SHP77 (cell line): ENCODE measurements around the gene TMEM145.
A peak's percentile ranks its signal among the peaks of the same experiment; 100 is the strongest.
"Not testable (repeated sequence)": the region's sequence is repeated elsewhere in the genome, so short reads cannot be mapped to it uniquely, and the experiment has no call there.

ENCODE experiments used
- DNase-seq, 2 experiments: peaks; one replicate each; lab custom pipeline; 2025; lab: John Stamatoyannopoulos, UW

The TMEM145 gene

GRCh38 chr19:42313840-42314755 lies 989 bp downstream of the TMEM145 start:
- DNase-seq = peak; percentile 8 to 17

DNA sequence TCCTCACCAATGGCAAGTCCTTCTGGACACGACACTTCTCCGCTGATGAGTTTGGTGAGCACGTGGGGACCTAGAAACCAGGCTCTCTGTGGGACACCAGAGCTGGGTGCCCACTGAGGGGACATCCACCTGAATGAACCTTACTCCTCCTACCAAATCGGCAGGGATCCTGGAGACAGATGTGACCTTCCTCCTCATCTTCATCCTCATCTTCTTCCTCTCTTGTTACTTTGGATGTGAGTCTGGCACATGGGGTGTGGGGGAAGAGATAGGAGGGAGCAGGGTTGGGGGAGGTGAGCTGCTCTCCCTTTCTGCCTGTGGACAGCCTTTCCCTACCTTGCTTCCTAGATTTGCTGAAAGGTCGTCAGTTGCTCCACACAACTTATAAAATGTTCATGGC lies 1.9 kb downstream of the TMEM145 start:
- no peak for DNase-seq

DNA sequence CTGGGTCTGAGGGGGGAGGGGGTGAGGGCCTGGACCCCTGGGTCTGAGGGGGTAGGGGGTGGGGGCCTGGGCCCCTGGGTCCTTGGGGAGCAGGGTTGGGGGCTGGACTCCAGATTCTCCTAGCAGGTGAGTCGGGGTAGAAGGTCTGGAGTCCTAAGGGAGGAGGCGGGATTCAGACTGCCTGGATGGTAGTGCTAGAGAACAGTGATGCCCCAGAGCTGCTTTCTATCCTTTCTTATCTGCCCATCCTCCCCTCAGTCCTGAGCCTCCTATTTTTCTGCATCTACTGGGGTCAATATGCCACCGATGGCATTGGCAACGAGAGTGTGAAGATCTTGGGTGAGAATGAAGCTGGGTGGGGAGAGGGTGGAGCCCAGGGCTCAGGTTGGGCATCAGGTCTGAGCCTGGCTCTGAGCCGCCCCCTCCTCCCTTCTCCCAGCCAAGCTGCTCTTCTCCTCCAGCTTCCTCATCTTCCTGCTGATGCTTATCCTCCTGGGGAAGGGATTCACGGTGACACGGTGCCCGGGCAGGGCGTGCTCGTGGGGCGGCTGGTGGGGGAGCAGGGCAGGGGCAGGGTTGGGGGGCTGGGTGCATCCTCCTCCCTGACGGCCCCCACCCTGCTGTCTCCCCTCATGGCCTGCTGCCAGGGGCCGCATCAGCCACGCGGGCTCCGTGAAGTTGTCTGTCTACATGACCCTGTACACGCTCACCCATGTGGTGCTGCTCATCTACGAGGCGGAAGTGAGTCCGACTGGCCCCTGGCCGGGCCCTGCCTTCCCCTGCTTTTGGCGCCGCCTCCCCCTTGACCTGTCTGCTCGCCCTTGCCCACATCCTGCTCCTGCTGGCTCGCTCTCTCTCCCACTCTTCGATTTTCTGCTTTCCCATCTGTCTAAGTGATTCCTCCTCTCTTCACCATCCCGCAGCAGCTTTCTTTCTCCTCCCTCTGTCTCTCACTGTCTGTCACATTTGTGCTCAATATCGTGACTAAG lies 3.4 kb downstream of the TMEM145 start:
- DNase-seq = peak in 1 of 2 experiments; percentile 17

GRCh38 chr19:42317535-42317934 lies 4.4 kb downstream of the TMEM145 start:
- no peak for DNase-seq

GRCh38 chr19:42322305-42322704 lies 9.2 kb downstream of the TMEM145 start:
- no peak for DNase-seq

- no peak for DNase-seq
Measured at GRCh38 chr19:42323473-42323851, 10.4 kb downstream of the TMEM145 start.

- DNase-seq = no peak
Measured at GRCh38 chr19:42323852-42324654, 10.9 kb downstream of the TMEM145 start.

- no peak for DNase-seq
Measured at GRCh38 chr19:42324655-42325307, 11.7 kb downstream of the TMEM145 start.

DNA sequence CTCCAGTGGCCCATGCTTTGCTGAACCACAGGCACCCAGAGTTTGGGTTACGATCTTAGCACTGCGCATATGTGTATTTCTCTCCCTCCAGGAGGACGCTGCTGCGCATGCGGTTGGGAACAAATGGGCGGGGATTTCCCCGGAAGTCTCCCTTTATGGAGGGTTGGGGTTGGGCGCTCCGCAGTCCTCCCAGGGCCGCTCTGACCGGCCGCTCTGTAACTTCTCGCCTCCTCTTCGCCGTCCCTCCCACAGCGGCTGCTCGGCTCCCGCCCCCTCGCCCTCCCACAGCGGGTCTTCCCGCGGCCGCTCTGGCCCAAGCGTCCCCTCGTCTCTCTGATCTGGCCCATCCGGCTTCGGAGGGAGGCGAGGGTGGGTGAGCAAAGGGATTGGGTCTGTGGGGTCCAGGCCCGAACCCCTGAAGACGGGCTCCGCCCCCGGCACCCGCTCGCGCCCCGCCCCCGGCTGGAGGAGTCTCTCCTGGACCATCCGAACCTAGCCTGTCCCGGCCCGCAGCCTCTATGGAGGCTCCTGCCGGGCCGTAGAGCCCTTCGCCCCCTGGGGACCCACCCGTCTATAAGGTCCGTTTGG lies 12.3 kb downstream of the TMEM145 start, which contains the start of gene MEGF8:
Gene MEGF8, plus strand, starts transcription at position 328 of the 588 bp plus-strand sequence. CDS start 609 bp downstream, outside the sequence.
- peak; percentile 96 to 98 for DNase-seq

DNA sequence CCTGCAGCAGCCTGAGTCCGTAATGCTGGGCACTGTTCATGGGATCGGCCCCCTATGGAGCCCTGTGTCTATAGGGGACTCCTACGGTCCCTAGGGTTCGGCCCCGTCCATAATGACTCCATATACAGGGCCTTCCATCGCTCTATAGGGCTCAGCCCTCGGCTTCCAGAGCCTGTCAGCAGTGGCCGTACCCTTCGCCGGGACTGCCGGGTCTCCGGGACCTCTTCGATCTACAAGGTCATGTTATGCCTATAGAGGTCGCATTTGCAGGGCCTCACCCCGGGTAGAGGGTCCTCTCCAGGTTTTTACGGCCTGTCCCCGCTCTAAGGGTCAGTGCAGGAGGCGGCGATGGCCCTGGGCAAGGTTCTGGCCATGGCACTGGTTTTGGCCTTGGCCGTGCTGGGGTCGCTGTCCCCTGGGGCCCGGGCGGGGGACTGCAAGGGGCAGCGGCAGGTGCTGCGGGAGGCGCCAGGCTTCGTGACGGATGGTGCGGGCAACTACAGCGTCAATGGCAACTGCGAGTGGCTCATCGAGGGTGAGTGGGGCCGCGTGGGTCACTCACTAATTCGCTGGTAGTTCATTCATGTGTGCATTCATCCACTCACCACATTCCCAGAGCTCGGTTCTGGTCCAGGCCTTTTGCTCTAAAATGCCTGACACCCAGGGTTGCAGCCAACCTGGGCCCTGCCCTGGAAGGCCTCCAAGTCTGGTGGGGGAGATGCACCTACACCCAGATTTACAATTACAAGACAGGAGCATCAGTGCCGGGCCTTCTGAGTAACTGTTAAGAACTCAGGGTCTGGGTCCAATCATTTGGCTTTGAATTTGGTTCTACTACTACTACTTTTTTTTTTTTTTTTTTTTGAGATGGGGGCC lies 13.0 kb downstream of the TMEM145 start:
- peak in 1 of 2 experiments; percentile 8 for DNase-seq

- DNase-seq = no peak
Measured at GRCh38 chr19:42326969-42327368, 13.9 kb downstream of the TMEM145 start.

DNA sequence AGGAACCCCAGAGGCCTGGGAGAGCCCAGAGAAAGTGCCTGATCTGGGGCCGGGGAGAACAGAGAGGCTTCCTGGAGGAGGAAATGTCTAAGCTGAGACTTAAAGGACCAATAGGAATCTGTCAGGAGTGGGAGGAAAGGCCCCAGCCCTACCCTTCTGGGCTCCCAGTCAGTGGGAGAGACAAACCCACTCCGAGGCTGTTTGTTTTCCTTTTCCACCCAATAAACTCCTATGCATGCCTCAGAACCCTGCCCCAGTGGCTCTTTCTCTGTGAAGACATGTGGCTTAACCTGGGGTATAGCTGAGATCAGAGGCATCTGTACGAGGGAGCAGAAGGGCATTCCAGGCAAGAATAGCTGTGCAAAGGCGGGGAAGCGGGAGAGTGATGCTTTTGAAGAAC lies 14.3 kb downstream of the TMEM145 start:
- DNase-seq = no peak

DNA sequence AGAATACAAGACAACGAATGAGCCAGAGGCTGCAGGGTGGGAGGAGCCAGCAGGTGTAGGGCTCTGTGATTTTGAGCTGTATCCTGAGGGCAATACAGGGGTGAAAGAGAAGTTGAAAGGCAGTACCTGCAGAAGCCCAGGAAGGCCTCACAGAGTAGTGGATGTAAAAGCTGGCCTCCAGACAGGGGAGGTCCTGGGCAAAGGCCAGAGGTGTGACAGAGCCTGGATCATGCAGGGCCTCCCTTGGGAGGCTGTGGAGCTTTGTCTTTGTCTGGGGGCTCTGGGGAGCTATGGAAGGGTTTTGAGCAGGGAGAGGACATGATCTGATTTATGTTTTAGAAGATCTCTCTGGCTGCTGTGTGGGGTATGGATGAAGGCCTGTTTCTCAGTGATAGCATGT lies 15.0 kb downstream of the TMEM145 start:
- DNase-seq = no peak

- no peak for DNase-seq
Measured at GRCh38 chr19:42328854-42329253, 15.7 kb downstream of the TMEM145 start.

- DNase-seq = no peak
Measured at GRCh38 chr19:42330241-42330711, 17.2 kb downstream of the TMEM145 start.

GRCh38 chr19:42331333-42331732 lies 18.2 kb downstream of the TMEM145 start:
- not testable (repeated sequence) for DNase-seq

- no peak for DNase-seq
Measured at GRCh38 chr19:42332059-42332458, 18.9 kb downstream of the TMEM145 start.

DNA sequence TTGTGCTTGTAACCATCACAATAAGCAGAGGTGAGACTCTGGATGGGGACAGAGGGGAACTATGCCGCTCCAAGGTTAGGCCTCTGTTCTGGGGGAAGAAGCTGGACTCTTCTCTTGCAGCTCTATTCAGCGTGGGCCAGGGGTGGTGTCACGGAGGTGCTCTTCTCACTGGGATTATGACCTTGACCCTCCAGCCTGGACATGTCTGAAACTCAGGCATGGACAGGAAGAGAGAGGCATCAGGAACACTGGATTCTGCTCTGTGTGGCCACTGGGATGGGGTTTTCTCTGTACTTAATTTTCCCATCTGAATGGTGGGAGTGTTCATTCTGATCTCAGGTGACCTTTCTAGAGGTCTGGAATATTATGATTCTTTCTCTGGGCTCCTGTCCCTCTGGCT lies 19.9 kb downstream of the TMEM145 start:
- no peak for DNase-seq

- DNase-seq = no peak
Measured at GRCh38 chr19:42333975-42334696, 21.0 kb downstream of the TMEM145 start.
